ENCODE data around the gene ANKRD16.

DNA sequence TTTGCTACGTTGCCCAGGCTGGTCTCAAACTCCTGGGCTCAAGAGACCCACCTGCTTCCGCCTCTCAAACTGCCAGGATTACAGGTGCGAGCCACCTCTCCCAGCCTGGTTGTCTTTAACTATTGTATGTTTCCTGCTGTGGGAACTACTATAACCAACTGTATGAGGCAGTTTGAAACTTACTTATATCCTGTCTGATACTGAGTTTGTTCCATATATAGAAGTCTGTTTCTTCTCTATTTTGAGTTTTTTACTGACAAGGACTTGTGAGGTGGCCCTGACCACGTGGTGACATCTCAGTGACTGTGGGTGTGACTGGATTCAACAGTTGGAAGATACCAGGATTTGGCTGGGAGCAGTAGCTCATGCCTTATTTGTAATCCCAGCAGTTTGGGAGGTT is 14.5 kb upstream of the ANKRD16 start:
- TF ChIP-seq POLR2AphosphoS5 (IDR thresholded peaks at IDR 0.05; ENCODE audit: low read depth, low read length) (no peak), TAF1 (IDR thresholded peaks at IDR 0.05; ENCODE audit: borderline replicate concordance, low read depth, low read length) (no peak), POLR2A (IDR thresholded peaks at IDR 0.05; ENCODE audit: low read depth, low read length) (0 out of 2 replicates have a peak, but pooled peaks have one; percentile 24)
